ENCODE results near the gene SLC35D1.
A peak's percentile ranks its signal among the peaks of the same experiment; 100 is the strongest.

Gene SLC35D1

GRCh38 chr1:67051196-67051595 lies 2.8 kb downstream of the SLC35D1 start:
- Histone ChIP-seq H3K4me1 (ENCODE audit: control insufficient read depth, insufficient read depth, low read length) (no peaks in the 10 kb centered on the region), H3K27me3 (ENCODE audit: control insufficient read depth, insufficient read depth, low read length, poor library complexity, severe bottlenecking) (no peaks in the 10 kb centered on the region), H3K9me3 (ENCODE audit: control insufficient read depth, low read length) (no peaks in the 10 kb centered on the region), H3K36me3 (ENCODE audit: control insufficient read depth, insufficient read depth, low read length) (peaks cover 3% of the 10 kb centered on the region), H3K4me3 (ENCODE audit: insufficient read depth, low read depth, low read length) (no peak overlapping the region), H3K27ac (ENCODE audit: insufficient read depth, low read depth, low read length, poor library complexity, severe bottlenecking) (no peak overlapping the region)
- 67 to 69% methylated on average over 3 to 4 of the region's 4 CpGs for WGBS, 2 experiments

GRCh38 chr1:67044631-67045270 lies 9.2 kb downstream of the SLC35D1 start:
- WGBS, 2 experiments: 91 to 97% methylated on average over 3 to 4 of the region's 4 CpGs

GRCh38 chr1:67043366-67043765 lies 10.6 kb downstream of the SLC35D1 start:
- H3K36me3 ChIP-seq (ENCODE audit: control insufficient read depth, insufficient read depth, low read length): peaks cover 3% of the 10 kb centered on the region
- no peak overlapping the region for H3K27ac ChIP-seq (ENCODE audit: insufficient read depth, low read depth, low read length, poor library complexity, severe bottlenecking)
- no peaks in the 10 kb centered on the region for H3K9me3 ChIP-seq (ENCODE audit: control insufficient read depth, low read length)
- H3K4me1 ChIP-seq (ENCODE audit: control insufficient read depth, insufficient read depth, low read length): no peaks in the 10 kb centered on the region
- no peaks in the 10 kb centered on the region for H3K27me3 ChIP-seq (ENCODE audit: control insufficient read depth, insufficient read depth, low read length, poor library complexity, severe bottlenecking)
- no peak overlapping the region for H3K4me3 ChIP-seq (ENCODE audit: insufficient read depth, low read depth, low read length)
- 92 to 97% methylated on average over 1 to 3 of the region's 3 CpGs for WGBS, 2 experiments

More at GRCh38 chr1:67044631-67045270, 9.2 kb downstream of the SLC35D1 start:
- peaks cover 4% of the 10 kb centered on the region for H3K36me3 ChIP-seq (ENCODE audit: control insufficient read depth, insufficient read depth, low read length)
- no peaks in the 10 kb centered on the region for H3K27me3 ChIP-seq (ENCODE audit: control insufficient read depth, insufficient read depth, low read length, poor library complexity, severe bottlenecking)
- no peak overlapping the region for H3K27ac ChIP-seq (ENCODE audit: insufficient read depth, low read depth, low read length, poor library complexity, severe bottlenecking)
- H3K9me3 ChIP-seq (ENCODE audit: control insufficient read depth, low read length): no peaks in the 10 kb centered on the region
- no peaks in the 10 kb centered on the region for H3K4me1 ChIP-seq (ENCODE audit: control insufficient read depth, insufficient read depth, low read length)
- no peak overlapping the region for H3K4me3 ChIP-seq (ENCODE audit: insufficient read depth, low read depth, low read length)

- H3K4me1 ChIP-seq (ENCODE audit: control insufficient read depth, insufficient read depth, low read length): no peaks in the 10 kb centered on the region
- no peaks in the 10 kb centered on the region for H3K9me3 ChIP-seq (ENCODE audit: control insufficient read depth, low read length)
- WGBS, 2 experiments: 92 to 96% methylated on average over 5 of the region's 5 CpGs
- no peak overlapping the region for H3K4me3 ChIP-seq (ENCODE audit: insufficient read depth, low read depth, low read length)
- H3K27ac ChIP-seq (ENCODE audit: insufficient read depth, low read depth, low read length, poor library complexity, severe bottlenecking): no peak overlapping the region
- H3K36me3 ChIP-seq (ENCODE audit: control insufficient read depth, insufficient read depth, low read length): peaks cover 3% of the 10 kb centered on the region
- no peaks in the 10 kb centered on the region for H3K27me3 ChIP-seq (ENCODE audit: control insufficient read depth, insufficient read depth, low read length, poor library complexity, severe bottlenecking)
These were observed 12.0 kb downstream of the SLC35D1 start for GRCh38 chr1:67041841-67042503.

GRCh38 chr1:67040405-67040804 lies 13.5 kb downstream of the SLC35D1 start:
- H3K9me3 ChIP-seq (ENCODE audit: control insufficient read depth, low read length): no peaks in the 10 kb centered on the region
- H3K27me3 ChIP-seq (ENCODE audit: control insufficient read depth, insufficient read depth, low read length, poor library complexity, severe bottlenecking): no peaks in the 10 kb centered on the region
- no peak overlapping the region for H3K27ac ChIP-seq (ENCODE audit: insufficient read depth, low read depth, low read length, poor library complexity, severe bottlenecking)
- WGBS, 2 experiments: 91 to 100% methylated on average over 1 of the region's 1 CpG
- no peak overlapping the region for H3K4me3 ChIP-seq (ENCODE audit: insufficient read depth, low read depth, low read length)
- no peaks in the 10 kb centered on the region for H3K4me1 ChIP-seq (ENCODE audit: control insufficient read depth, insufficient read depth, low read length)
- H3K36me3 ChIP-seq (ENCODE audit: control insufficient read depth, insufficient read depth, low read length): peaks cover 3% of the 10 kb centered on the region

- Histone ChIP-seq H3K36me3 (ENCODE audit: control insufficient read depth, insufficient read depth, low read length) (no peaks in the 10 kb centered on the region), H3K27ac (ENCODE audit: insufficient read depth, low read depth, low read length, poor library complexity, severe bottlenecking) (no peak overlapping the region), H3K4me3 (ENCODE audit: insufficient read depth, low read depth, low read length) (no peak overlapping the region), H3K27me3 (ENCODE audit: control insufficient read depth, insufficient read depth, low read length, poor library complexity, severe bottlenecking) (no peaks in the 10 kb centered on the region), H3K9me3 (ENCODE audit: control insufficient read depth, low read length) (no peaks in the 10 kb centered on the region), H3K4me1 (ENCODE audit: control insufficient read depth, insufficient read depth, low read length) (peaks cover 3% of the 10 kb centered on the region)
- 93 to 98% methylated on average over 4 of the region's 4 CpGs for WGBS, 2 experiments
These were observed 22.1 kb downstream of the SLC35D1 start for GRCh38 chr1:67031859-67032247.

- no peaks in the 10 kb centered on the region for H3K27me3 ChIP-seq (ENCODE audit: control insufficient read depth, insufficient read depth, low read length, poor library complexity, severe bottlenecking)
- no peaks in the 10 kb centered on the region for H3K36me3 ChIP-seq (ENCODE audit: control insufficient read depth, insufficient read depth, low read length)
- H3K27ac ChIP-seq (ENCODE audit: insufficient read depth, low read depth, low read length, poor library complexity, severe bottlenecking): peak overlapping the region; percentile 26
- 88 to 89% methylated on average over 4 to 5 of the region's 5 CpGs for WGBS, 2 experiments
- no peak overlapping the region for H3K4me3 ChIP-seq (ENCODE audit: insufficient read depth, low read depth, low read length)
- no peaks in the 10 kb centered on the region for H3K9me3 ChIP-seq (ENCODE audit: control insufficient read depth, low read length)
- peaks cover 3% of the 10 kb centered on the region for H3K4me1 ChIP-seq (ENCODE audit: control insufficient read depth, insufficient read depth, low read length)
These were observed 22.7 kb downstream of the SLC35D1 start for GRCh38 chr1:67031121-67031858.

GRCh38 chr1:67029472-67029871 lies 24.5 kb downstream of the SLC35D1 start:
- H3K4me3 ChIP-seq (ENCODE audit: insufficient read depth, low read depth, low read length): no peak overlapping the region
- H3K27me3 ChIP-seq (ENCODE audit: control insufficient read depth, insufficient read depth, low read length, poor library complexity, severe bottlenecking): no peaks in the 10 kb centered on the region
- H3K36me3 ChIP-seq (ENCODE audit: control insufficient read depth, insufficient read depth, low read length): no peaks in the 10 kb centered on the region
- no peaks in the 10 kb centered on the region for H3K9me3 ChIP-seq (ENCODE audit: control insufficient read depth, low read length)
- peaks cover 3% of the 10 kb centered on the region for H3K4me1 ChIP-seq (ENCODE audit: control insufficient read depth, insufficient read depth, low read length)
- 100% methylated on average over 1 of the region's 1 CpG for WGBS, 2 experiments
- H3K27ac ChIP-seq (ENCODE audit: insufficient read depth, low read depth, low read length, poor library complexity, severe bottlenecking): no peak overlapping the region

- H3K27me3 ChIP-seq (ENCODE audit: control insufficient read depth, insufficient read depth, low read length, poor library complexity, severe bottlenecking): no peaks in the 10 kb centered on the region
- no peak overlapping the region for H3K27ac ChIP-seq (ENCODE audit: insufficient read depth, low read depth, low read length, poor library complexity, severe bottlenecking)
- no peaks in the 10 kb centered on the region for H3K4me1 ChIP-seq (ENCODE audit: control insufficient read depth, insufficient read depth, low read length)
- no peaks in the 10 kb centered on the region for H3K9me3 ChIP-seq (ENCODE audit: control insufficient read depth, low read length)
- H3K36me3 ChIP-seq (ENCODE audit: control insufficient read depth, insufficient read depth, low read length): no peaks in the 10 kb centered on the region
- 0 to 50% methylated on average over 1 to 2 of the region's 2 CpGs for WGBS, 2 experiments
- H3K4me3 ChIP-seq (ENCODE audit: insufficient read depth, low read depth, low read length): no peak overlapping the region
These were observed 33.2 kb downstream of the SLC35D1 start for GRCh38 chr1:67020765-67021164.

GRCh38 chr1:67020304-67020703 lies 33.6 kb downstream of the SLC35D1 start:
- 90 to 100% methylated on average over 2 of the region's 2 CpGs for WGBS, 2 experiments
- H3K36me3 ChIP-seq (ENCODE audit: control insufficient read depth, insufficient read depth, low read length): no peaks in the 10 kb centered on the region
- no peaks in the 10 kb centered on the region for H3K9me3 ChIP-seq (ENCODE audit: control insufficient read depth, low read length)
- no peaks in the 10 kb centered on the region for H3K4me1 ChIP-seq (ENCODE audit: control insufficient read depth, insufficient read depth, low read length)
- no peak overlapping the region for H3K4me3 ChIP-seq (ENCODE audit: insufficient read depth, low read depth, low read length)
- no peak overlapping the region for H3K27ac ChIP-seq (ENCODE audit: insufficient read depth, low read depth, low read length, poor library complexity, severe bottlenecking)
- no peaks in the 10 kb centered on the region for H3K27me3 ChIP-seq (ENCODE audit: control insufficient read depth, insufficient read depth, low read length, poor library complexity, severe bottlenecking)
